Endothelial cell of umbilical vein (primary cell): ENCODE measurements around the gene OR52K2. TPM values are rescaled to one million over a fixed set of nuclear protein-coding genes. Genes with fewer than 3 reads are reported as not detected.
"Not testable (repeated sequence)": the region's sequence is repeated elsewhere in the genome, so short reads cannot be mapped to it uniquely, and the experiment has no call there.

Experiments
- BruUV-seq: library from RNA; stranded (reverse); fragments of 400-500 nt; replicated peaks from 2 replicates; lab custom pipeline; 2021; lab: Mats Ljungman, UMichigan
- CTCF ChIA-PET: fragments of 300-600, 350-600 bp; sonication (Branson Sonifier 250); formaldehyde crosslinking; loops from one replicate; lab custom pipeline; 2021; ENCODE audit warnings: antibody characterized with exemption, inconsistent platforms; lab: Charles Lee
- POLR2A ChIA-PET: fragments of 300-600, 350-600 bp; sonication (Branson Sonifier 250); formaldehyde crosslinking; loops from one replicate; lab custom pipeline; 2021; ENCODE audit warnings: antibody characterized with exemption, inconsistent platforms; lab: Charles Lee
- DNase-seq: peaks from one replicate; pipeline ENCODE4 v3.0.0-alpha.2; 2011; ENCODE audit warnings: low read depth, low spot score
- FAIRE-seq: peaks from 2 replicates; lab custom pipeline; 2011; peaks lifted over from hg19 to GRCh38; lab: Jason Lieb, UNC
- H2AFZ ChIP-seq: 2 replicates; pipeline ENCODE4 v1.6.0; 2012; ENCODE audit warnings: low read depth, low read length, control low read depth, inconsistent platforms
- H3K27ac ChIP-seq: 2 replicates; pipeline ENCODE4 v1.5.1; 2011; ENCODE audit warnings: low read depth, mild to moderate bottlenecking, control low read depth, low read length, moderate library complexity; ENCODE audit not compliant: insufficient read depth
- H3K27me3 ChIP-seq, 2 experiments: 2 replicates each; pipeline versions ENCODE4 v1.6.0 to v1.6.1; 2011; ENCODE audit warnings: low read length in 2 of 2, mixed read lengths in 1 of 2; ENCODE audit not compliant: control insufficient read depth in 2 of 2, insufficient read depth in 2 of 2
- H3K36me3 ChIP-seq, 2 experiments: 2 replicates in 1 of 2; 3 replicates in 1 of 2; pipeline ENCODE4 v1.5.1; 2011; ENCODE audit warnings: low read length in 2 of 2, mild to moderate bottlenecking in 1 of 2, moderate library complexity in 1 of 2; ENCODE audit not compliant: control insufficient read depth in 2 of 2, insufficient read depth in 2 of 2; ENCODE audit errors: extremely low read depth in 1 of 2
- H3K4me1 ChIP-seq: 3 replicates; pipeline ENCODE4 v1.5.1; 2011; ENCODE audit warnings: mild to moderate bottlenecking, low read length; ENCODE audit not compliant: control insufficient read depth, insufficient read depth; ENCODE audit errors: extremely low read depth
- H3K4me2 ChIP-seq: 2 replicates; pipeline ENCODE4 v1.6.1; 2011; ENCODE audit warnings: low read length, control low read depth, mixed read lengths; ENCODE audit not compliant: insufficient read depth
- H3K4me3 ChIP-seq, 3 experiments: fragments of 200-600 bp in 1 of 3; sonication (generic), shearing (Covaris generic) in 1 of 3; replicated peaks in 1 of 3; 2 replicates each; pipeline ENCODE4 v1.5.1; 2011 to 2016; ENCODE audit warnings: control low read depth in 3 of 3, low read length in 3 of 3, mild to moderate bottlenecking in 2 of 3, inconsistent platforms in 1 of 3, low read depth in 1 of 3, moderate library complexity in 1 of 3; ENCODE audit not compliant: insufficient read depth in 1 of 3
- H3K79me2 ChIP-seq: 2 replicates; pipeline ENCODE4 v1.6.0; 2012; ENCODE audit warnings: low read length, inconsistent platforms; ENCODE audit not compliant: control insufficient read depth, insufficient read depth
- H3K9ac ChIP-seq: replicated peaks from 2 replicates; pipeline ENCODE3; 2011; ENCODE audit warnings: low read length, control low read depth; ENCODE audit not compliant: insufficient read depth; ENCODE audit errors: extremely low read depth
- H3K9me1 ChIP-seq: replicated peaks from 3 replicates; pipeline ENCODE4 v1.6.0; 2011; ENCODE audit warnings: mild to moderate bottlenecking, low read length; ENCODE audit not compliant: control insufficient read depth, insufficient read depth; ENCODE audit errors: extremely low read depth
- H3K9me3 ChIP-seq: replicated peaks from 2 replicates; pipeline ENCODE4 v1.5.1; 2012; ENCODE audit warnings: low read length, inconsistent platforms; ENCODE audit not compliant: control insufficient read depth, insufficient read depth
- H4K20me1 ChIP-seq: replicated peaks from 2 replicates; pipeline ENCODE3; 2011; ENCODE audit warnings: mild to moderate bottlenecking, low read length; ENCODE audit not compliant: control insufficient read depth, insufficient read depth; ENCODE audit errors: extremely low read depth
- EZH2 ChIP-seq: IDR thresholded peaks from 2 replicates; pipeline ENCODE4 v1.6.1; 2012; ENCODE audit warnings: borderline replicate concordance, low read depth, mild to moderate bottlenecking, moderate library complexity, low read length, inconsistent platforms; ENCODE audit not compliant: severe bottlenecking
- FOS ChIP-seq: IDR thresholded peaks from 2 replicates; pipeline ENCODE4 v1.6.1; 2011; ENCODE audit warnings: mild to moderate bottlenecking, low read length, moderate library complexity, borderline replicate concordance; ENCODE audit not compliant: insufficient read depth
- GATA2 ChIP-seq: IDR thresholded peaks from 2 replicates; pipeline ENCODE4 v1.7.0; 2011; ENCODE audit warnings: low read depth, mild to moderate bottlenecking, moderate library complexity, mixed read lengths, low read length; ENCODE audit not compliant: insufficient read length, insufficient read depth
- JUN ChIP-seq: IDR thresholded peaks from 2 replicates; pipeline ENCODE4 v1.6.1; 2011; ENCODE audit warnings: borderline replicate concordance, low read depth; ENCODE audit not compliant: insufficient read length, insufficient read depth
- MYC ChIP-seq: IDR thresholded peaks from one replicate; pipeline ENCODE4 v1.6.1; 2011; ENCODE audit warnings: mild to moderate bottlenecking, low read depth, low read length
- POLR2A ChIP-seq: IDR thresholded peaks from 2 replicates; pipeline ENCODE4 v1.6.1; 2012; ENCODE audit warnings: low read depth, mild to moderate bottlenecking, control low read depth, low read length
- POLR2AphosphoS5 ChIP-seq: IDR thresholded peaks from 2 replicates; pipeline ENCODE4 v1.6.1; 2012; ENCODE audit warnings: low read depth, mild to moderate bottlenecking, control low read depth, low read length, moderate library complexity; ENCODE audit not compliant: insufficient read depth
- dilution Hi-C: fragments of 300-500 bp; cut with MboI; formaldehyde crosslinking; loops from one replicate; pipeline ENCODE4 v1.15.0; 2019; ENCODE audit warnings: low sequenced_read_pairs; ENCODE audit not compliant: extremely low pct_ligation_motif_present
- intact Hi-C: fragments of 100-400 bp; cut with micrococcal nuclease; formaldehyde crosslinking; loops from one replicate; pipeline ENCODE4 v1.10.0; 2022
- polyA plus RNA-seq, 4 experiments: library from polyadenylated mRNA; depleted of rRNA in 3 of 4; stranded (reverse) in 3 of 4; unstranded in 1 of 4; fragments of >200 nt; gene quantifications; 2 replicates each; pipeline versions ENCODE4 v1.2.1 to v1.2.3, GENCODE V29; 2011 to 2012; ENCODE audit warnings: missing spikeins in 1 of 4
- total RNA-seq: library from RNA; stranded (reverse); gene quantifications from 2 replicates; pipeline ENCODE4 v1.2.3, GENCODE V29; 2021
- TF ChIP-seq, protein P1 (sequence below): IDR thresholded peaks from 2 replicates; pipeline ENCODE4 v1.6.1; 2011; ENCODE audit not compliant: insufficient read depth, insufficient read length
- TF ChIP-seq, protein P2 (sequence below), 2 donors: IDR thresholded peaks; 1 replicate in 1 of 2; 2 replicates in 1 of 2; pipeline ENCODE4 v1.5.1; 2011; ENCODE audit warnings: low read length in 2 of 2, mild to moderate bottlenecking in 2 of 2, moderate library complexity in 2 of 2, control low read depth in 1 of 2, inconsistent platforms in 1 of 2, low read depth in 1 of 2; ENCODE audit not compliant: insufficient read depth in 1 of 2; ENCODE audit errors: extremely low read depth in 1 of 2

The OR52K2 gene
- total and polyA plus RNA-seq, 2 donors (not counting 3 experiments of a cell fraction or from before 2014, with no cell fraction given): not detected

DNA sequence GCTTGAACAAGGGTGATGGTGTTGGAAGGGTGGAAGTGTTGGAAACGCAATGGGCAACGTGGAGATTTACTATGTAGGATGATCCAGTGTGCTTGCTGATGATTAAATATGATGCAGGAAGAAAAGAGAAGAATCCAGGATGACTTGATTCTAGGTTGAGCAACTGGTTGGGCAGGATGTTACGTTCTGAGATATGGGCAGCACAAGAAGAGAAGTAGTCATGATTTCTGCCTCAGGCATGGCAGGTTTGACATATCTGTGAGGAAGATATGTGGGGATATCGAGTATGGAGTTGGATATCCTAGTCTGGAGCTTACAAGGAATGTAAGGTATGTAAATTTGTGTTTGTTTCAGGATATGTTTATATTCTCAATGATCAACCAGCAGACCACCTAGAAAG lies 35.2 kb downstream of the OR52K2 start:
- Histone ChIP-seq H3K36me3 (no peaks in the 10 kb centered on the region), H4K20me1 (no peaks in the 10 kb centered on the region), H3K4me1 (peaks cover 21% of the 10 kb centered on the region), H2AFZ (no peak overlapping the region), H3K9ac (no peak overlapping the region), H3K27ac (no peak overlapping the region), H3K9me3 (no peaks in the 10 kb centered on the region), H3K9me1 (no peaks in the 10 kb centered on the region), H3K79me2 (no peaks in the 10 kb centered on the region), H3K27me3 (peaks cover 0 to 13% of the 10 kb centered on the region in 2 experiments), H3K4me2 (no peak overlapping the region), H3K4me3 (no peak overlapping the region)
- no TSS peak for BruUV-seq
- TF ChIP-seq, protein P1, sequence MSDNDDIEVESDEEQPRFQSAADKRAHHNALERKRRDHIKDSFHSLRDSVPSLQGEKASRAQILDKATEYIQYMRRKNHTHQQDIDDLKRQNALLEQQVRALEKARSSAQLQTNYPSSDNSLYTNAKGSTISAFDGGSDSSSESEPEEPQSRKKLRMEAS: no peak
- no peak for TF ChIP-seq EZH2
- no peak for TF ChIP-seq GATA2
- TF ChIP-seq MYC: no peak
- TF ChIP-seq, protein P2, sequence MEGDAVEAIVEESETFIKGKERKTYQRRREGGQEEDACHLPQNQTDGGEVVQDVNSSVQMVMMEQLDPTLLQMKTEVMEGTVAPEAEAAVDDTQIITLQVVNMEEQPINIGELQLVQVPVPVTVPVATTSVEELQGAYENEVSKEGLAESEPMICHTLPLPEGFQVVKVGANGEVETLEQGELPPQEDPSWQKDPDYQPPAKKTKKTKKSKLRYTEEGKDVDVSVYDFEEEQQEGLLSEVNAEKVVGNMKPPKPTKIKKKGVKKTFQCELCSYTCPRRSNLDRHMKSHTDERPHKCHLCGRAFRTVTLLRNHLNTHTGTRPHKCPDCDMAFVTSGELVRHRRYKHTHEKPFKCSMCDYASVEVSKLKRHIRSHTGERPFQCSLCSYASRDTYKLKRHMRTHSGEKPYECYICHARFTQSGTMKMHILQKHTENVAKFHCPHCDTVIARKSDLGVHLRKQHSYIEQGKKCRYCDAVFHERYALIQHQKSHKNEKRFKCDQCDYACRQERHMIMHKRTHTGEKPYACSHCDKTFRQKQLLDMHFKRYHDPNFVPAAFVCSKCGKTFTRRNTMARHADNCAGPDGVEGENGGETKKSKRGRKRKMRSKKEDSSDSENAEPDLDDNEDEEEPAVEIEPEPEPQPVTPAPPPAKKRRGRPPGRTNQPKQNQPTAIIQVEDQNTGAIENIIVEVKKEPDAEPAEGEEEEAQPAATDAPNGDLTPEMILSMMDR (IDR thresholded peaks at IDR 0.05; ENCODE audit: extremely low read depth in 1 of 2, insufficient read depth in 1 of 2, low read depth in 1 of 2, low read length in 2 of 2): no peak
- TF ChIP-seq POLR2A: no peak
- TF ChIP-seq JUN: no peak
- no peak for TF ChIP-seq FOS
- TF ChIP-seq POLR2AphosphoS5: no peak
- CTCF ChIA-PET: interaction anchor here (1.2 kb wide), 1 partner anchor 9 kb away, joined by 8 read pairs; no protein-coding TSS in a partner anchor
- dilution Hi-C loops: no loop called here
- intact Hi-C loops: loop anchor here (5.0 kb wide), 1 partner anchor 123 kb away; the partner anchor contains the start of gene TRIM68
- no peak for FAIRE-seq
- DNase-seq: no peak
- POLR2A ChIA-PET: no interaction called here

DNA sequence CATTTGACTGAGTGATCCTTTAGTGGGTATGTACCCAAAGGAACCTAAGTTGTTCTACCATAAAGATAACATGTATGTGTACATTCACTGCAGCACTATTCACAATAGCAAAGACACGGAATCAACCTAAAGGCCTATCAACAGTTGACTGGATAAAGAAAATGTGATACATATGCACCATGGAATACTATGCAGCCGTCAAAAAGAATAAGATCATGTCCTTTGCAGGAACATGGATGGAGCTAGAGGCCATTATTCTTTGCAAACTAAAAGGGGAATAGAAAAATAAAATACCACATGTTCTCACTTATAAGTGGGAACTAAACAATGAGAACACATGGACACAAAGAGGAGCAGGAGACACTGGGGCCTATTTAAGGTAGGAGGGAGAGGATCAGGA lies 42.3 kb downstream of the OR52K2 start:
- H3K9me1 ChIP-seq, H3K4me2 ChIP-seq, H3K36me3 ChIP-seq, FAIRE-seq, H3K4me1 ChIP-seq, BruUV-seq, POLR2A ChIA-PET, H3K27ac ChIP-seq, H3K9me3 ChIP-seq, intact Hi-C loops, dilution Hi-C loops, DNase-seq, H3K4me3 ChIP-seq, H3K9ac ChIP-seq, H4K20me1 ChIP-seq, H3K79me2 ChIP-seq, H2AFZ ChIP-seq: not testable (repeated sequence)
- peaks cover 11 to 26% of the 10 kb centered on the region in 2 experiments for H3K27me3 ChIP-seq
- CTCF ChIA-PET: interaction anchor here (2.6 to 5.7 kb wide), 2 partner anchors 9 to 306 kb away, joined by 10 to 255 read pairs; partner anchors contain the start of gene OR52K1
